T-cell (primary cell): Measurements from ENCODE around the gene SPDYC. TPM values are rescaled to one million over a fixed set of nuclear protein-coding genes. Genes with fewer than 3 reads are reported as not detected.

Experiments
- ATAC-seq, 4 experiments: fragments of 200-7000 bp in 3 of 4; fragments of 150-1000 bp in 1 of 4; cut with Tn5 transposase; replicated peaks in 1 of 4; 1 replicate in 3 of 4; 2 replicates in 1 of 4; pipeline ENCODE4 v1.10.0; 2021; ENCODE audit warnings: moderate library complexity in 3 of 4, mild to moderate bottlenecking in 2 of 4, moderate number of reproducible peaks in 1 of 4
- CTCF ChIA-PET, 2 donors: fragments of 300-600 bp; sonication (Branson Sonifier 250); formaldehyde crosslinking; loops; one replicate each; lab custom pipeline; 2022; ENCODE audit warnings: antibody characterized with exemption in 2 of 2; lab: Charles Lee
- POLR2A ChIA-PET, 2 donors: fragments of 300-600 bp; sonication (Branson Sonifier 250); formaldehyde crosslinking; loops; one replicate each; lab custom pipeline; 2022; ENCODE audit warnings: antibody characterized with exemption in 2 of 2; lab: Charles Lee
- DNase-seq, 35 experiments: peaks; one replicate each; pipeline versions ENCODE4 v3.0.0 to v3.0.0-alpha.2; 2013 to 2023
- H3K27ac ChIP-seq: one replicate; pipeline ENCODE4 v1.5.1; 2013; ENCODE audit warnings: low read length
- H3K27me3 ChIP-seq, 2 experiments: replicated peaks in 1 of 2; 1 replicate in 1 of 2; 2 replicates in 1 of 2; pipeline versions ENCODE4 v1.6.1 to v1.7.0; 2013; ENCODE audit warnings: low read length in 1 of 2, mixed read lengths in 1 of 2; ENCODE audit not compliant: control insufficient read depth in 2 of 2, insufficient read depth in 2 of 2; ENCODE audit errors: extremely low read depth in 1 of 2
- H3K36me3 ChIP-seq, 2 donors: 1 replicate in 1 of 2; 2 replicates in 1 of 2; pipeline versions ENCODE4 v1.6.1 to v1.7.0; 2013; ENCODE audit warnings: low read length in 1 of 2; ENCODE audit not compliant: control insufficient read depth in 2 of 2, insufficient read depth in 1 of 2; ENCODE audit errors: extremely low read depth in 1 of 2
- H3K4me1 ChIP-seq, 2 experiments: 1 replicate in 1 of 2; 2 replicates in 1 of 2; pipeline versions ENCODE4 v1.6.1 to v1.7.0; 2013; ENCODE audit warnings: low read length in 2 of 2, mixed read lengths in 1 of 2; ENCODE audit not compliant: insufficient read depth in 2 of 2, control insufficient read depth in 1 of 2; ENCODE audit errors: extremely low read depth in 1 of 2
- H3K4me3 ChIP-seq, 2 donors: 1 replicate in 1 of 2; 2 replicates in 1 of 2; pipeline versions ENCODE4 v1.5.1 to v1.7.0; 2013; ENCODE audit warnings: mild to moderate bottlenecking in 2 of 2, low read length in 1 of 2, moderate library complexity in 1 of 2; ENCODE audit not compliant: control insufficient read depth in 1 of 2; ENCODE audit errors: extremely low read depth in 1 of 2
- H3K9me3 ChIP-seq: 2 replicates; pipeline ENCODE4 v1.7.0; 2013
- H3K27ac Mint-ChIP-seq, 2 donors: one replicate each; pipeline ENCODE4 v1.8.0; 2020 to 2021; ENCODE audit warnings: mild to moderate bottlenecking in 2 of 2, mixed read lengths in 2 of 2
- H3K27me3 Mint-ChIP-seq, 2 donors: one replicate each; pipeline ENCODE4 v1.8.0; 2021 to 2022; ENCODE audit warnings: mixed read lengths in 2 of 2
- H3K36me3 Mint-ChIP-seq: one replicate; pipeline ENCODE4 v1.8.0; 2021; ENCODE audit warnings: mixed read lengths
- H3K4me1 Mint-ChIP-seq, 3 donors: one replicate each; pipeline ENCODE4 v1.8.0; 2020 to 2022; ENCODE audit warnings: mixed read lengths in 3 of 3, mild to moderate bottlenecking in 1 of 3
- H3K4me3 Mint-ChIP-seq, 3 donors: one replicate each; pipeline ENCODE4 v1.8.0; 2020 to 2022; ENCODE audit warnings: mild to moderate bottlenecking in 3 of 3, mixed read lengths in 3 of 3, moderate library complexity in 3 of 3
- H3K9me3 Mint-ChIP-seq, 3 donors: one replicate each; pipeline ENCODE4 v1.8.0; 2020 to 2022; ENCODE audit warnings: mixed read lengths in 3 of 3
- WGBS: methylation state at CpG from one replicate; pipeline ENCODE4 v1.1.5; 2013; ENCODE audit warnings: missing lambda C conversion rate; ENCODE audit not compliant: insufficient coverage; 5-methylcytosine and 5-hydroxymethylcytosine counted together
- total RNA-seq, 35 experiments: library from RNA in 6 of 35; stranded (reverse) in 6 of 35; fragments of 120-200 nt in 1 of 35; gene quantifications; one replicate each; pipeline versions ENCODE4 v1.2.1 to v1.2.4 and lab custom pipeline; 2013 to 2026

SPDYC gene
- total RNA-seq, 5 donors from 2014 or later (not counting 1 experiment from before 2014, with no cell fraction given): not detected

DNA sequence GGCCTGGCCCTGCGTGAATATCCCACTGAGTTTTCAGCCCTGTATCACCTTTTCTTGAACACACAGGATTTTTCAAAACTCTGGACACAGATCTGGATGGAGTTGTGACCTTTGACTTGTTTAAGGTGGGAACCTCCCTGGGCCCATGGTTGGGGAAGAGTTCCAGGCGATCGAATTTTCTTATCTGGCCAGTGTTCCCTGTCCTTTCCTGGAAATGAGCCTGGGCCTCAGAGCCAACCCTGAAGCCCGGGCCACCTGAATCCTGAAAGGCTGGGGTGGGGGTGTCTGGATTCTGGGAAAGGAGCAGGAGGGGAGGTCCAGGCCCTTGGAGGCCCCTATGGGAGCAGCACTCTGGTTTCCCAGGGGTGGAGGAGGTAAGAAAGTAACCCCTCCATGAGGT lies 40.7 kb downstream of the SPDYC start:
- POLR2A ChIA-PET: no interaction called here
- WGBS: 85% methylated on average over 3 of the region's 4 CpGs
- peaks cover 16 to 51% of the 10 kb centered on the region in 2 donors for H3K36me3 ChIP-seq
- DNase-seq: no peak
- H3K4me3 ChIP-seq: no peak overlapping the region
- H3K4me3 Mint-ChIP-seq: no peak overlapping the region
- no peak overlapping the region for H3K27ac ChIP-seq
- H3K9me3 Mint-ChIP-seq: no peaks in the 10 kb centered on the region
- peaks cover 10 to 26% (median 13%) of the 10 kb centered on the region in 3 donors for H3K4me1 Mint-ChIP-seq
- no peak for ATAC-seq
- H3K27ac Mint-ChIP-seq: no peak overlapping the region
- H3K9me3 ChIP-seq: no peaks in the 10 kb centered on the region
- no peaks in the 10 kb centered on the region for H3K27me3 Mint-ChIP-seq
- CTCF ChIA-PET: interaction anchor here in 1 of 2 donors (0.6 kb wide), 1 partner anchor 57 kb away, joined by 3 read pairs; no protein-coding TSS in a partner anchor
- H3K4me1 ChIP-seq: peaks cover 0 to 19% of the 10 kb centered on the region in 2 experiments
- no peaks in the 10 kb centered on the region for H3K27me3 ChIP-seq
- H3K36me3 Mint-ChIP-seq: peaks cover 16% of the 10 kb centered on the region

DNA sequence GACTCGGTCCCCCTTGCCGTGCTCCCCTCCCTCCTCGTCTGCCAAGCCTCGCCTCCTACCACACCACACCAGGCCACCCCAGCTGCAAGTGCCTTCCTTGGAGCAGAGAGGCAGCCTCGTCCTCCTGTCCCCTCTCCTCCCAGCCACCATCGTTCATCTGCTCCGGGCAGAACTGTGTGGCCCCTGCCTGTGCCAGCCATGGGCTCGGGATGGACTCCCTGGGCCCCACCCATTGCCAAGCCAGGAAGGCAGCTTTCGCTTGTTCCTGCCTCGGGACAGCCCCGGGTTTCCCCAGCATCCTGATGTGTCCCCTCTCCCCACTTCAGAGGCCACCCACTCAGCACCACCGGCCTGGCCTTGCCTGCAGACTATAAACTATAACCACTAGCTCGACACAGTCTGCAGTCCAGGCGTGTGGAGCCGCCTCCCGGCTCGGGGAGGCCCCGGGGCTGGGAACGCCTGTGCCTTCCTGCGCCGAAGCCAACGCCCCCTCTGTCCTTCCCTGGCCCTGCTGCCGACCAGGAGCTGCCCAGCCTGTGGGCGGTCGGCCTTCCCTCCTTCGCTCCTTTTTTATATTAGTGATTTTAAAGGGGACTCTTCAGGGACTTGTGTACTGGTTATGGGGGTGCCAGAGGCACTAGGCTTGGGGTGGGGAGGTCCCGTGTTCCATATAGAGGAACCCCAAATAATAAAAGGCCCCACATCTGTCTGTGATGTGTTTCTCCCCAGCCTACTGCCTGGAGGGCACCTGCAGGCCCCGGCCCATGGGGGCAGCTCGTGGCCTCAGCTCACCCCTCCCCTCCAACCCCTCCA lies 41.5 kb downstream of the SPDYC start:
- peaks cover 15% of the 10 kb centered on the region for H3K36me3 Mint-ChIP-seq

GRCh38 chr11:65212226-65212801 lies 42.3 kb downstream of the SPDYC start:
- peaks cover 0 to 19% of the 10 kb centered on the region in 2 experiments for H3K4me1 ChIP-seq
- DNase-seq: no peak
- Mint-ChIP-seq H3K9me3 (no peaks in the 10 kb centered on the region), H3K4me3 (no peak overlapping the region), H3K4me1 (peaks cover 10 to 26% (median 15%) of the 10 kb centered on the region in 3 donors), H3K36me3 (peaks cover 11% of the 10 kb centered on the region), H3K27ac (peak overlapping the region in 1 of 2 donors; percentile 43), H3K27me3 (no peaks in the 10 kb centered on the region)
- CTCF ChIA-PET: interaction anchor here (0.5 to 0.9 kb wide), 2 partner anchors 30 to 879 kb away, joined by 3 read pairs; no protein-coding TSS in a partner anchor
- no peak overlapping the region for H3K4me3 ChIP-seq
- no peaks in the 10 kb centered on the region for H3K9me3 ChIP-seq
- 65% methylated on average over 5 of the region's 13 CpGs for WGBS
- H3K27me3 ChIP-seq: no peaks in the 10 kb centered on the region
- ATAC-seq: no peak
- no peak overlapping the region for H3K27ac ChIP-seq
- peaks cover 11 to 38% of the 10 kb centered on the region in 2 donors for H3K36me3 ChIP-seq
- POLR2A ChIA-PET: interaction anchor here in 1 of 2 donors (0.6 kb wide), 1 partner anchor 47 kb away, joined by 6 read pairs; no protein-coding TSS in a partner anchor

More for the DNA sequence above, 41.5 kb downstream of the SPDYC start:
- Histone ChIP-seq H3K27me3 (no peaks in the 10 kb centered on the region), H3K27ac (no peak overlapping the region), H3K4me1 (peaks cover 0 to 19% of the 10 kb centered on the region in 2 experiments), H3K9me3 (no peaks in the 10 kb centered on the region), H3K4me3 (no peak overlapping the region), H3K36me3 (peaks cover 11 to 44% of the 10 kb centered on the region in 2 donors)
- H3K4me1 Mint-ChIP-seq: peaks cover 10 to 26% (median 15%) of the 10 kb centered on the region in 3 donors
- ChIA-PET POLR2A (interaction anchor here in 1 of 2 donors (0.6 kb wide), 1 partner anchor 46 kb away, joined by 6 read pairs; no protein-coding TSS in a partner anchor), CTCF (no interaction called here)
- ATAC-seq (no peak), DNase-seq (no peak)
- H3K9me3 Mint-ChIP-seq: no peaks in the 10 kb centered on the region
- H3K27ac Mint-ChIP-seq: no peak overlapping the region
- H3K27me3 Mint-ChIP-seq: no peaks in the 10 kb centered on the region
- 93% methylated on average over 20 of the region's 29 CpGs for WGBS
- no peak overlapping the region for H3K4me3 Mint-ChIP-seq

- Histone ChIP-seq H3K36me3 (peaks cover 11 to 31% of the 10 kb centered on the region in 2 donors), H3K27me3 (no peaks in the 10 kb centered on the region), H3K27ac (no peak overlapping the region), H3K4me3 (peak overlapping the region in 1 of 2 donors; percentile 11), H3K4me1 (peaks cover 0 to 19% of the 10 kb centered on the region in 2 experiments), H3K9me3 (no peaks in the 10 kb centered on the region)
- peaks cover 10 to 26% (median 15%) of the 10 kb centered on the region in 3 donors for H3K4me1 Mint-ChIP-seq
- CTCF ChIA-PET: no interaction called here
- no peak overlapping the region for H3K4me3 Mint-ChIP-seq
- POLR2A ChIA-PET: interaction anchor here in 1 of 2 donors (0.5 kb wide), 1 partner anchor 1414 kb away, joined by 5 read pairs; no protein-coding TSS in a partner anchor
- peak overlapping the region in 1 of 2 donors; percentile 44 for H3K27ac Mint-ChIP-seq
- DNase-seq (peak in 8 of 35 experiments; percentile 1 to 31 (median 16)), ATAC-seq (peak; percentile 46 to 74 (median 56))
- peaks cover 11% of the 10 kb centered on the region for H3K36me3 Mint-ChIP-seq
- H3K27me3 Mint-ChIP-seq: no peaks in the 10 kb centered on the region
- no peaks in the 10 kb centered on the region for H3K9me3 Mint-ChIP-seq
- WGBS: 37% methylated on average over 21 of the region's 26 CpGs
These were observed 43.5 kb downstream of the SPDYC start for GRCh38 chr11:65213322-65214211.

GRCh38 chr11:65214212-65214845 lies 44.3 kb downstream of the SPDYC start:
- WGBS: 62% methylated on average over 7 of the region's 16 CpGs
- ChIA-PET CTCF (interaction anchor here in 1 of 2 donors (0.6 kb wide), 1 partner anchor 15 kb away, joined by 3 read pairs; no protein-coding TSS in a partner anchor), POLR2A (no interaction called here)
- H3K4me3 Mint-ChIP-seq: no peak overlapping the region
- ATAC-seq (peak in 1 of 4 experiments; percentile 10), DNase-seq (no peak)
- Histone ChIP-seq H3K4me3 (peak overlapping the region in 1 of 2 donors; percentile 11), H3K27me3 (no peaks in the 10 kb centered on the region), H3K9me3 (no peaks in the 10 kb centered on the region), H3K4me1 (peaks cover 0 to 17% of the 10 kb centered on the region in 2 experiments), H3K36me3 (peaks cover 11 to 23% of the 10 kb centered on the region in 2 donors), H3K27ac (no peak overlapping the region)
- H3K36me3 Mint-ChIP-seq: peaks cover 4% of the 10 kb centered on the region
- H3K27ac Mint-ChIP-seq: no peak overlapping the region
- no peaks in the 10 kb centered on the region for H3K9me3 Mint-ChIP-seq
- peaks cover 12 to 23% (median 15%) of the 10 kb centered on the region in 3 donors for H3K4me1 Mint-ChIP-seq
- no peaks in the 10 kb centered on the region for H3K27me3 Mint-ChIP-seq
